HEK293T (cell line): ENCODE results near the gene GLMP.

Experiments
- CTCF ChIA-PET: fragments of 350-600 bp; formaldehyde crosslinking; extraction: SDS; loops from one replicate; lab custom pipeline; 2021; ENCODE audit warnings: antibody characterized with exemption, inconsistent platforms; lab: Yijun Ruan, JAX
- POLR2A ChIA-PET: fragments of 350-600 bp; formaldehyde crosslinking; extraction: SDS; loops from one replicate; lab custom pipeline; 2020; ENCODE audit warnings: antibody characterized with exemption, inconsistent platforms; lab: Yijun Ruan, JAX
- DNase-seq: peaks from one replicate; pipeline ENCODE4 v3.0.0; 2012; ENCODE audit warnings: mixed read lengths; ENCODE audit errors: extremely low spot score
- ARNT ChIP-seq: fragments of 450-650 bp; IDR thresholded peaks from 2 replicates; pipeline ENCODE4 v1.6.1; 2017; ENCODE audit warnings: mild to moderate bottlenecking
- BHLHE40 ChIP-seq: fragments of 450-650 bp; IDR thresholded peaks from 2 replicates; pipeline ENCODE4 v1.6.1; 2016; ENCODE audit warnings: mild to moderate bottlenecking, moderate library complexity, borderline replicate concordance
- CTBP1 ChIP-seq: fragments of 450-650 bp; IDR thresholded peaks from 2 replicates; pipeline ENCODE4 v1.6.1; 2016; ENCODE audit warnings: borderline replicate concordance
- ELF4 ChIP-seq: fragments of 450-650 bp; IDR thresholded peaks from 2 replicates; pipeline ENCODE4 v1.6.1; 2017; ENCODE audit warnings: antibody characterized with exemption
- FOXA1 ChIP-seq: fragments of 450-650 bp; IDR thresholded peaks from 2 replicates; pipeline ENCODE4 v1.6.1; 2016; ENCODE audit warnings: mild to moderate bottlenecking
- FOXK2 ChIP-seq: fragments of 450-650 bp; IDR thresholded peaks from 2 replicates; pipeline ENCODE4 v1.6.1; 2016; ENCODE audit warnings: mild to moderate bottlenecking
- FOXM1 ChIP-seq: fragments of 450-650 bp; IDR thresholded peaks from 2 replicates; pipeline ENCODE4 v1.6.1; 2017; ENCODE audit warnings: mild to moderate bottlenecking, borderline replicate concordance
- HDGF ChIP-seq: fragments of 450-650 bp; IDR thresholded peaks from 2 replicates; pipeline ENCODE4 v1.6.1; 2017; ENCODE audit warnings: antibody characterized with exemption, borderline replicate concordance
- L3MBTL2 ChIP-seq: fragments of 450-650 bp; conservative IDR thresholded peaks from 2 replicates; pipeline ENCODE4 v1.6.1; 2016; ENCODE audit warnings: mild to moderate bottlenecking
- LEF1 ChIP-seq: fragments of 450-650 bp; IDR thresholded peaks from 2 replicates; pipeline ENCODE4 v1.6.1; 2017; ENCODE audit warnings: mild to moderate bottlenecking, borderline replicate concordance
- NFRKB ChIP-seq: fragments of 450-650 bp; IDR thresholded peaks from 2 replicates; pipeline ENCODE4 v1.6.1; 2016; ENCODE audit warnings: mild to moderate bottlenecking, moderate library complexity
- SP1 ChIP-seq: fragments of 450-650 bp; IDR thresholded peaks from 2 replicates; pipeline ENCODE4 v1.6.1; 2017
- SUZ12 ChIP-seq: fragments of 450-650 bp; IDR thresholded peaks from 2 replicates; pipeline ENCODE4 v1.6.1; 2016; ENCODE audit warnings: mild to moderate bottlenecking
- TARDBP ChIP-seq: fragments of 450-650 bp; IDR thresholded peaks from 2 replicates; pipeline ENCODE4 v1.6.1; 2016
- ZNF384 ChIP-seq: fragments of 450-650 bp; IDR thresholded peaks from 2 replicates; pipeline ENCODE4 v1.6.1; 2016
- TF ChIP-seq, protein P1 (sequence below): fragments of 450-650 bp; IDR thresholded peaks from 2 replicates; pipeline ENCODE4 v1.6.1; 2016

GLMP gene

DNA sequence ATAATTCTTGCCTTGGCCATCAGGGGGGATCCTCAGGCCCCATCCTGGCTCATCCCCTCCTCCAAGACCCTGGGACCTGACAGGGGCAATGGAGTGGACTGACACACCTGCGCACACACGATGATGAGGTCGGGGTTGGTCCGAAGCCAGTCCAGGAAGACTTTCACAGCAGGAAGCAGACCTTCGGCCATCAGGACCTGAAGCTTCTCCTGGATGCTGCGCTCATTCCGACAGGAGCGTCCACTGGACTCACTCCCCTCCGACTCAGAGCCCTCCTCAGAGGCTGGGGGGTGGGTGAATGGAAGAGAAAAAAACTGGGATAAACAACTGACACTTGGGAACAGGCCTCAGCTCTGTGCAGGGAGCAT is 32.2 kb downstream of the GLMP start:
- ChIA-PET POLR2A (interaction anchor here (0.7 to 0.8 kb wide), 2 partner anchors 18 to 51 kb away, joined by 3 read pairs; partner anchors contain the start of gene PMF1), CTCF (interaction anchor here (0.6 kb wide), 1 partner anchor 122 kb away, joined by 3 read pairs; no protein-coding TSS in a partner anchor)
- no peak for DNase-seq
- TF ChIP-seq FOXA1 (no peak), FOXK2 (no peak), TARDBP (no peak), ZNF384 (no peak), BHLHE40 (no peak), ELF4 (no peak), L3MBTL2 (no peak), SP1 (no peak), FOXM1 (no peak), ARNT (no peak), LEF1 (no peak), SUZ12 (no peak), HDGF (no peak), NFRKB (no peak)
- TF ChIP-seq, protein P1, sequence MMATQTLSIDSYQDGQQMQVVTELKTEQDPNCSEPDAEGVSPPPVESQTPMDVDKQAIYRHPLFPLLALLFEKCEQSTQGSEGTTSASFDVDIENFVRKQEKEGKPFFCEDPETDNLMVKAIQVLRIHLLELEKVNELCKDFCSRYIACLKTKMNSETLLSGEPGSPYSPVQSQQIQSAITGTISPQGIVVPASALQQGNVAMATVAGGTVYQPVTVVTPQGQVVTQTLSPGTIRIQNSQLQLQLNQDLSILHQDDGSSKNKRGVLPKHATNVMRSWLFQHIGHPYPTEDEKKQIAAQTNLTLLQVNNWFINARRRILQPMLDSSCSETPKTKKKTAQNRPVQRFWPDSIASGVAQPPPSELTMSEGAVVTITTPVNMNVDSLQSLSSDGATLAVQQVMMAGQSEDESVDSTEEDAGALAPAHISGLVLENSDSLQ: no peak

DNA sequence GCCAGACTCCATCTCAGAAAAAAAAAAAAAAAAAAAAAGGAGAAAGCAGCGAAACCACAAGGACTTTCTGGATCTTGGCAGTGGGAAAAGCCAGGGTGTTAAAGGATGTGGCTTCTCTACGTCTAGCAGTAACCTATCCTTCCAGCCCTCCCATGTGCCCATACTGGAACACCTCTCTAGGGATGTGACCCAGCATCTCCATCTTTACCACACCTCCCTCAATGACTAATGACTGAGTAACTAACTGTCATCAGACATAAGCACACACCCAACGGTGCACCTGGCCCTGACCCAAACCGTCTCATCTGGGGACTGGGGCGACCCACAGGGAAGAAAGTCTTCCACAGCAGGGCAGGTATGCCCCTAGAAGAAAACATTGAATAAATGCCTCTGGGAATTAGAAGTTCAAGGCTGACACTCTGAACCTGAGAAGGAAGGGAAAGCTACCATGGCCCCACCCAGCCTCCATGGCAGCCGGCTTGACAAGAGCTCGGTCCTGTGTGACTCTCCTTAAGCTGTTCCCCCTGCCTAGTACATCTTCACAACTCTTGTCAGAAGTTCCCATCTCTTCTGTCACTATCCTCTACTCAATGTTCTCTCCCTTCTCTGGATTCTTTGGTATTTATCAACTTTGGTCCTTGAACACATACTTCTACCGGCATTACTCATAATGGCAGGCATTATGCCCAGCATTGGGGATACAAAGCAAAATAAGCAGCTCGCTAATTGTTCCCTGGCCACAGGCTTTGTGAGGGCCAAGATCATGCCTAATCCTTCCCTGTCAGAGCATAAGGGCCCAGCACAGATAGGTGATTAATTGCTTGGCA is 32.8 kb downstream of the GLMP start:
- no peak for DNase-seq
- TF ChIP-seq, protein P1: no peak
- TF ChIP-seq LEF1 (no peak), HDGF (no peak), ZNF384 (no peak), L3MBTL2 (no peak), FOXM1 (no peak), CTBP1 (no peak), SP1 (no peak), ARNT (no peak), NFRKB (no peak), FOXK2 (no peak), ELF4 (no peak), SUZ12 (no peak)
- ChIA-PET CTCF (no interaction called here), POLR2A (interaction anchor here (0.8 to 1.2 kb wide), 2 partner anchors 19 to 50 kb away, joined by 3 to 4 read pairs; partner anchors contain the start of gene PMF1)

DNA sequence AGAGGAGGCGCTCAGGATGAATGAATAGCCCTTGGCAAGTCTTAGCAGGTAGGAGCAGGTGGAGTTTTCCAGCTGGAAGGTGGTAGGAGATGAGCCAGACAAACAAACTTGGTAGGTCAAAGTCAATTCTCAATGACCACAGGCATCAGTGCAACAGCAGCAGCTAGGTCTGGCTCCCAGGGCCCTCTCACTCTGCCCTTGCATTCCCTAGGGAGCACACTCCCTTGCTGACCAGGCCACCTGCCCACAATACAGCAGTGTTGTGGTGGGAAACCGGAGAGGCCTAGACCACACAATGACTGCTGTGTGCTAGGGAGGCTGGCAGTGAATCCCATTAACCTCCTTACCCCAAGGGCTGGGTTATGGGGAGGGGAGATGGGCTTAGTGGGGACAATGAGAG is 34.6 kb downstream of the GLMP start:
- no peak for DNase-seq
- CTCF ChIA-PET: no interaction called here
- POLR2A ChIA-PET: interaction anchor here (1.3 kb wide), 1 partner anchor 12 kb away, joined by 4 read pairs; no protein-coding TSS in a partner anchor
- TF ChIP-seq ARNT (no peak), FOXA1 (no peak), SP1 (no peak), TARDBP (no peak), FOXM1 (no peak), LEF1 (no peak), SUZ12 (no peak), NFRKB (no peak), ELF4 (no peak), ZNF384 (no peak)

DNA sequence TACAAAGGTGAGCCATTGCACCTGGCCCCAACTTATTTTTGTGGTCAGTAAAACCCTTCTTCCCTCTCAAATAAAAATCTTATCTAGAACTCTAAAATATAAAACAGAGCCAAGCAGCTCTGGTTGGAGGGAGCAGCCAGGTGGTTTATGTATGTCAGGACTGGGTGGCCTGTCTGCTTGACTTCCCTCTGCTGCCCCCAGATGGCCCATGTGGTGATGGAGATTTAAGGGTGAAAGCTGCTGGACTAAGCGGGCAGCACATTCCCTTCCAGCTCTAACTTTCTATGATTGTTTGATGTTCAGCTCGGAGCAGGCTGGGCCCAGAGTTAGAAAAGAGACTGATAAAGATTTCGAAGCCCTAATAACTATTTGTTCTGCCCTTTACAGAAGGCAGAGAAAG is 35.7 kb downstream of the GLMP start:
- POLR2A ChIA-PET: interaction anchor here (1.2 to 1.3 kb wide), 2 partner anchors 13 to 22 kb away, joined by 4 to 5 read pairs; partner anchors contain the start of gene SMG5
- no peak for DNase-seq
- CTCF ChIA-PET: no interaction called here
- TF ChIP-seq ELF4: no peak
- no peak for TF ChIP-seq SUZ12
- no peak for TF ChIP-seq LEF1
- TF ChIP-seq, protein P1: no peak
- TF ChIP-seq BHLHE40: no peak
- TF ChIP-seq ARNT: no peak
- no peak for TF ChIP-seq FOXA1
- no peak for TF ChIP-seq ZNF384
- no peak for TF ChIP-seq SP1
- TF ChIP-seq FOXK2: no peak
- no peak for TF ChIP-seq FOXM1
- TF ChIP-seq CTBP1: no peak
- TF ChIP-seq NFRKB: no peak
- TF ChIP-seq TARDBP: no peak
- no peak for TF ChIP-seq L3MBTL2
- no peak for TF ChIP-seq HDGF

DNA sequence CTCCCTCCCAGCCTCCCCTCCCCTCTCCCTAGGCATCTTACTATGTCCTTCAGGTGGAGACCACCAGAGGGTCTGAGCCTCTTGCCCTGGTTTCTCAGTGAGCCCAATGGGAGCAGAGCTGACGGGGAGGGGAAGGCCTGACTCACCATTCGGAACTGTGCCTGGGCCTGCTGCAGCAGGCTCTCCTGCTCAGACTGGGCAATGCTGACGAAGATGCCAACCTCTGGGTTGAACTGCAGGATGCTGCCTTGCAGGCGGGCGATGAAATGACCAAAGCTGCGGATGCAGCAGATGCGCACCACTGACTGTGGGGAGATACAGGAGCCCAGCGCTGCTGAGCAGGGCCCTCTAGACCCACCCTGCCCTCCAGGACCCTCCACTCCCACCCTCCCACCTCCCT is 36.6 kb downstream of the GLMP start:
- ChIA-PET POLR2A (interaction anchor here (0.5 to 1.2 kb wide), 2 partner anchors 23 to 28 kb away, joined by 3 to 5 read pairs; partner anchors contain the start of gene SMG5), CTCF (no interaction called here)
- no peak for DNase-seq
- TF ChIP-seq FOXK2 (no peak), CTBP1 (no peak), SP1 (no peak), LEF1 (no peak), FOXA1 (no peak), BHLHE40 (no peak)
